Endothelial cell of umbilical vein (primary cell): ENCODE results near the gene CDK5R2. TPM values are rescaled to one million over a fixed set of nuclear protein-coding genes. Genes with fewer than 3 reads are reported as not detected.

Experiments used
- BruUV-seq: library from RNA; stranded (reverse); fragments of 400-500 nt; replicated peaks from 2 replicates; lab custom pipeline; 2021; lab: Mats Ljungman, UMichigan
- CTCF ChIA-PET: fragments of 300-600, 350-600 bp; sonication (Branson Sonifier 250); formaldehyde crosslinking; loops from one replicate; lab custom pipeline; 2021; ENCODE audit warnings: antibody characterized with exemption, inconsistent platforms; lab: Charles Lee
- POLR2A ChIA-PET: fragments of 300-600, 350-600 bp; sonication (Branson Sonifier 250); formaldehyde crosslinking; loops from one replicate; lab custom pipeline; 2021; ENCODE audit warnings: antibody characterized with exemption, inconsistent platforms; lab: Charles Lee
- DNase-seq: peaks from one replicate; pipeline ENCODE4 v3.0.0-alpha.2; 2011; ENCODE audit warnings: low read depth, low spot score
- FAIRE-seq: peaks from 2 replicates; lab custom pipeline; 2011; peaks lifted over from hg19 to GRCh38; lab: Jason Lieb, UNC
- H2AFZ ChIP-seq: 2 replicates; pipeline ENCODE4 v1.6.0; 2012; ENCODE audit warnings: low read depth, low read length, control low read depth, inconsistent platforms
- H3K27ac ChIP-seq: 2 replicates; pipeline ENCODE4 v1.5.1; 2011; ENCODE audit warnings: low read depth, mild to moderate bottlenecking, control low read depth, low read length, moderate library complexity; ENCODE audit not compliant: insufficient read depth
- H3K27me3 ChIP-seq, 2 experiments: 2 replicates each; pipeline versions ENCODE4 v1.6.0 to v1.6.1; 2011; ENCODE audit warnings: low read length in 2 of 2, mixed read lengths in 1 of 2; ENCODE audit not compliant: control insufficient read depth in 2 of 2, insufficient read depth in 2 of 2
- H3K36me3 ChIP-seq, 2 experiments: 2 replicates in 1 of 2; 3 replicates in 1 of 2; pipeline ENCODE4 v1.5.1; 2011; ENCODE audit warnings: low read length in 2 of 2, mild to moderate bottlenecking in 1 of 2, moderate library complexity in 1 of 2; ENCODE audit not compliant: control insufficient read depth in 2 of 2, insufficient read depth in 2 of 2; ENCODE audit errors: extremely low read depth in 1 of 2
- H3K4me1 ChIP-seq: 3 replicates; pipeline ENCODE4 v1.5.1; 2011; ENCODE audit warnings: mild to moderate bottlenecking, low read length; ENCODE audit not compliant: control insufficient read depth, insufficient read depth; ENCODE audit errors: extremely low read depth
- H3K4me2 ChIP-seq: 2 replicates; pipeline ENCODE4 v1.6.1; 2011; ENCODE audit warnings: low read length, control low read depth, mixed read lengths; ENCODE audit not compliant: insufficient read depth
- H3K4me3 ChIP-seq, 3 experiments: fragments of 200-600 bp in 1 of 3; sonication (generic), shearing (Covaris generic) in 1 of 3; replicated peaks in 1 of 3; 2 replicates each; pipeline ENCODE4 v1.5.1; 2011 to 2016; ENCODE audit warnings: control low read depth in 3 of 3, low read length in 3 of 3, mild to moderate bottlenecking in 2 of 3, inconsistent platforms in 1 of 3, low read depth in 1 of 3, moderate library complexity in 1 of 3; ENCODE audit not compliant: insufficient read depth in 1 of 3
- H3K79me2 ChIP-seq: 2 replicates; pipeline ENCODE4 v1.6.0; 2012; ENCODE audit warnings: low read length, inconsistent platforms; ENCODE audit not compliant: control insufficient read depth, insufficient read depth
- H3K9ac ChIP-seq: replicated peaks from 2 replicates; pipeline ENCODE3; 2011; ENCODE audit warnings: low read length, control low read depth; ENCODE audit not compliant: insufficient read depth; ENCODE audit errors: extremely low read depth
- H3K9me1 ChIP-seq: replicated peaks from 3 replicates; pipeline ENCODE4 v1.6.0; 2011; ENCODE audit warnings: mild to moderate bottlenecking, low read length; ENCODE audit not compliant: control insufficient read depth, insufficient read depth; ENCODE audit errors: extremely low read depth
- H3K9me3 ChIP-seq: replicated peaks from 2 replicates; pipeline ENCODE4 v1.5.1; 2012; ENCODE audit warnings: low read length, inconsistent platforms; ENCODE audit not compliant: control insufficient read depth, insufficient read depth
- H4K20me1 ChIP-seq: replicated peaks from 2 replicates; pipeline ENCODE3; 2011; ENCODE audit warnings: mild to moderate bottlenecking, low read length; ENCODE audit not compliant: control insufficient read depth, insufficient read depth; ENCODE audit errors: extremely low read depth
- EZH2 ChIP-seq: IDR thresholded peaks from 2 replicates; pipeline ENCODE4 v1.6.1; 2012; ENCODE audit warnings: borderline replicate concordance, low read depth, mild to moderate bottlenecking, moderate library complexity, low read length, inconsistent platforms; ENCODE audit not compliant: severe bottlenecking
- FOS ChIP-seq: IDR thresholded peaks from 2 replicates; pipeline ENCODE4 v1.6.1; 2011; ENCODE audit warnings: mild to moderate bottlenecking, low read length, moderate library complexity, borderline replicate concordance; ENCODE audit not compliant: insufficient read depth
- GATA2 ChIP-seq: IDR thresholded peaks from 2 replicates; pipeline ENCODE4 v1.7.0; 2011; ENCODE audit warnings: low read depth, mild to moderate bottlenecking, moderate library complexity, mixed read lengths, low read length; ENCODE audit not compliant: insufficient read length, insufficient read depth
- JUN ChIP-seq: IDR thresholded peaks from 2 replicates; pipeline ENCODE4 v1.6.1; 2011; ENCODE audit warnings: borderline replicate concordance, low read depth; ENCODE audit not compliant: insufficient read length, insufficient read depth
- MAX ChIP-seq: IDR thresholded peaks from 2 replicates; pipeline ENCODE4 v1.6.1; 2011; ENCODE audit not compliant: insufficient read depth, insufficient read length
- MYC ChIP-seq: IDR thresholded peaks from one replicate; pipeline ENCODE4 v1.6.1; 2011; ENCODE audit warnings: mild to moderate bottlenecking, low read depth, low read length
- POLR2A ChIP-seq: IDR thresholded peaks from 2 replicates; pipeline ENCODE4 v1.6.1; 2012; ENCODE audit warnings: low read depth, mild to moderate bottlenecking, control low read depth, low read length
- POLR2AphosphoS5 ChIP-seq: IDR thresholded peaks from 2 replicates; pipeline ENCODE4 v1.6.1; 2012; ENCODE audit warnings: low read depth, mild to moderate bottlenecking, control low read depth, low read length, moderate library complexity; ENCODE audit not compliant: insufficient read depth
- dilution Hi-C: fragments of 300-500 bp; cut with MboI; formaldehyde crosslinking; loops from one replicate; pipeline ENCODE4 v1.15.0; 2019; ENCODE audit warnings: low sequenced_read_pairs; ENCODE audit not compliant: extremely low pct_ligation_motif_present
- intact Hi-C: fragments of 100-400 bp; cut with micrococcal nuclease; formaldehyde crosslinking; loops from one replicate; pipeline ENCODE4 v1.10.0; 2022
- polyA plus RNA-seq, 4 experiments: library from polyadenylated mRNA; depleted of rRNA in 3 of 4; stranded (reverse) in 3 of 4; unstranded in 1 of 4; fragments of >200 nt; gene quantifications; 2 replicates each; pipeline versions ENCODE4 v1.2.1 to v1.2.3, GENCODE V29; 2011 to 2012; ENCODE audit warnings: missing spikeins in 1 of 4
- total RNA-seq: library from RNA; stranded (reverse); gene quantifications from 2 replicates; pipeline ENCODE4 v1.2.3, GENCODE V29; 2021
- TF ChIP-seq, protein P1 (sequence below), 2 donors: IDR thresholded peaks; 1 replicate in 1 of 2; 2 replicates in 1 of 2; pipeline ENCODE4 v1.5.1; 2011; ENCODE audit warnings: low read length in 2 of 2, mild to moderate bottlenecking in 2 of 2, moderate library complexity in 2 of 2, control low read depth in 1 of 2, inconsistent platforms in 1 of 2, low read depth in 1 of 2; ENCODE audit not compliant: insufficient read depth in 1 of 2; ENCODE audit errors: extremely low read depth in 1 of 2

CDK5R2 gene
- total and polyA plus RNA-seq, 2 donors (not counting 3 experiments of a cell fraction or from before 2014, with no cell fraction given), result 0.03 TPM; not detected in 1

GRCh38 chr2:218964041-218964771 lies 4.7 kb downstream of the CDK5R2 start:
- no peak overlapping the region for H3K27ac ChIP-seq
- POLR2A ChIA-PET, result no interaction called here

GRCh38 chr2:218970894-218971293 lies 11.4 kb downstream of the CDK5R2 start:
- no peak overlapping the region for H3K4me2 ChIP-seq
- no peaks in the 10 kb centered on the region for H3K4me1 ChIP-seq
- TF ChIP-seq GATA2, result no peak
- TF ChIP-seq, protein P1, sequence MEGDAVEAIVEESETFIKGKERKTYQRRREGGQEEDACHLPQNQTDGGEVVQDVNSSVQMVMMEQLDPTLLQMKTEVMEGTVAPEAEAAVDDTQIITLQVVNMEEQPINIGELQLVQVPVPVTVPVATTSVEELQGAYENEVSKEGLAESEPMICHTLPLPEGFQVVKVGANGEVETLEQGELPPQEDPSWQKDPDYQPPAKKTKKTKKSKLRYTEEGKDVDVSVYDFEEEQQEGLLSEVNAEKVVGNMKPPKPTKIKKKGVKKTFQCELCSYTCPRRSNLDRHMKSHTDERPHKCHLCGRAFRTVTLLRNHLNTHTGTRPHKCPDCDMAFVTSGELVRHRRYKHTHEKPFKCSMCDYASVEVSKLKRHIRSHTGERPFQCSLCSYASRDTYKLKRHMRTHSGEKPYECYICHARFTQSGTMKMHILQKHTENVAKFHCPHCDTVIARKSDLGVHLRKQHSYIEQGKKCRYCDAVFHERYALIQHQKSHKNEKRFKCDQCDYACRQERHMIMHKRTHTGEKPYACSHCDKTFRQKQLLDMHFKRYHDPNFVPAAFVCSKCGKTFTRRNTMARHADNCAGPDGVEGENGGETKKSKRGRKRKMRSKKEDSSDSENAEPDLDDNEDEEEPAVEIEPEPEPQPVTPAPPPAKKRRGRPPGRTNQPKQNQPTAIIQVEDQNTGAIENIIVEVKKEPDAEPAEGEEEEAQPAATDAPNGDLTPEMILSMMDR (IDR thresholded peaks at IDR 0.05; ENCODE audit: extremely low read depth in 1 of 2, insufficient read depth in 1 of 2, low read depth in 1 of 2, low read length in 2 of 2), result no peak
- no peak for TF ChIP-seq POLR2A
- no peak for TF ChIP-seq MAX
- TF ChIP-seq MYC, result no peak
- TF ChIP-seq JUN, result no peak
- no peak for TF ChIP-seq POLR2AphosphoS5
- TF ChIP-seq FOS, result no peak
- TF ChIP-seq EZH2, result no peak
- CTCF ChIA-PET, result interaction anchor here (0.9 to 2.3 kb wide), 2 partner anchors 9 to 59 kb away, joined by 3 to 20 read pairs; no protein-coding TSS in a partner anchor
- peaks cover 11 to 16% of the 10 kb centered on the region in 2 experiments for H3K27me3 ChIP-seq
- POLR2A ChIA-PET, result no interaction called here
- DNase-seq, result no peak
- H3K4me3 ChIP-seq, result no peak overlapping the region
- H3K36me3 ChIP-seq, result no peaks in the 10 kb centered on the region
- BruUV-seq, result no TSS peak
- FAIRE-seq, result no peak
- dilution Hi-C loops (no loop called here), intact Hi-C loops (no loop called here)
- no peak overlapping the region for H3K27ac ChIP-seq
- H4K20me1 ChIP-seq, result no peaks in the 10 kb centered on the region
- H3K79me2 ChIP-seq, result no peaks in the 10 kb centered on the region
- H3K9me1 ChIP-seq, result no peaks in the 10 kb centered on the region
- H3K9ac ChIP-seq, result no peak overlapping the region
- H2AFZ ChIP-seq, result no peak overlapping the region
- H3K9me3 ChIP-seq, result no peaks in the 10 kb centered on the region

More at GRCh38 chr2:218964041-218964771, 4.7 kb downstream of the CDK5R2 start:
- dilution Hi-C loops, result no loop called here
- Histone ChIP-seq H4K20me1 (no peaks in the 10 kb centered on the region), H2AFZ (no peak overlapping the region), H3K4me2 (no peak overlapping the region), H3K79me2 (no peaks in the 10 kb centered on the region), H3K4me3 (no peak overlapping the region), H3K36me3 (no peaks in the 10 kb centered on the region), H3K9me1 (no peaks in the 10 kb centered on the region), H3K27me3 (peaks cover 29 to 48% of the 10 kb centered on the region in 2 experiments), H3K9me3 (no peaks in the 10 kb centered on the region), H3K9ac (no peak overlapping the region), H3K4me1 (no peaks in the 10 kb centered on the region)
- intact Hi-C loops, result no loop called here
- TF ChIP-seq FOS, result peak; percentile 7
- TF ChIP-seq JUN, result no peak
- DNase-seq (no peak), FAIRE-seq (no peak)
- no TSS peak for BruUV-seq
- CTCF ChIA-PET, result interaction anchor here (0.9 to 6.4 kb wide), 5 partner anchors 9 to 140 kb away, joined by 3 to 45 read pairs (median 4); no protein-coding TSS in a partner anchor
